ENCODE data around the gene CIB1.

CIB1 gene

GRCh38 chr15:90181776-90182175 is 52.0 kb downstream of the CIB1 start:
- TF ChIP-seq CTCF (IDR thresholded peaks at IDR 0.05) = no peak

Data from LNCAP (cell line).